ENCODE data around the gene THRA.

The THRA gene

DNA sequence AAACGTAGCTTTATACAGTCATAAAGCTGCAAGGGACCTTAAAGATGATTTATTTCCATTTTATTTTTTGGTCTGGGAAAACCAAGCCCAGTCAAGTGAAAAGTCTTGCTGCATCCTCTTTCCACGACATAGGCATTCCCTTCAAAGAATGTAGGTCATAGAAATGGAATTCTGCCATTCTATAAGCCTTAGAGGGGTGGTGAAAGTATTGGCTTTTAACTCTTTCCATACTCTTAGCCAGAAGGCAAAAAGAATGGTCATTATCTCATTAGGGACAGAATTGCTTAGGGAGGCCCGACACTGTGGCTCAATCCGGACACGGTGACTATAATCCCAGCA is 51.1 kb downstream of the THRA start:
- H3K27ac ChIP-seq (replicated peaks): peak overlapping the region; percentile 62
- no peak overlapping the region for H3K4me3 ChIP-seq (replicated peaks; ENCODE audit: insufficient read depth, low read length)
- no peaks in the 10 kb centered on the region for H3K27me3 ChIP-seq (ENCODE audit: insufficient read depth, poor library complexity, severe bottlenecking)
- DNase-seq (ENCODE audit: low read depth in 1 of 2, low spot score in 1 of 2): no peak
- TF ChIP-seq GABPA (IDR thresholded peaks at IDR 0.05; ENCODE audit: low read depth) (no peak), POLR2AphosphoS5 (IDR thresholded peaks at IDR 0.05; ENCODE audit: low read depth) (no peak), SPI1 (IDR thresholded peaks at IDR 0.05; ENCODE audit: borderline replicate concordance, low read depth) (no peak), CTCF (IDR thresholded peaks at IDR 0.05; ENCODE audit: insufficient read depth, low read length) (no peak)
- TF ChIP-seq, protein P1, sequence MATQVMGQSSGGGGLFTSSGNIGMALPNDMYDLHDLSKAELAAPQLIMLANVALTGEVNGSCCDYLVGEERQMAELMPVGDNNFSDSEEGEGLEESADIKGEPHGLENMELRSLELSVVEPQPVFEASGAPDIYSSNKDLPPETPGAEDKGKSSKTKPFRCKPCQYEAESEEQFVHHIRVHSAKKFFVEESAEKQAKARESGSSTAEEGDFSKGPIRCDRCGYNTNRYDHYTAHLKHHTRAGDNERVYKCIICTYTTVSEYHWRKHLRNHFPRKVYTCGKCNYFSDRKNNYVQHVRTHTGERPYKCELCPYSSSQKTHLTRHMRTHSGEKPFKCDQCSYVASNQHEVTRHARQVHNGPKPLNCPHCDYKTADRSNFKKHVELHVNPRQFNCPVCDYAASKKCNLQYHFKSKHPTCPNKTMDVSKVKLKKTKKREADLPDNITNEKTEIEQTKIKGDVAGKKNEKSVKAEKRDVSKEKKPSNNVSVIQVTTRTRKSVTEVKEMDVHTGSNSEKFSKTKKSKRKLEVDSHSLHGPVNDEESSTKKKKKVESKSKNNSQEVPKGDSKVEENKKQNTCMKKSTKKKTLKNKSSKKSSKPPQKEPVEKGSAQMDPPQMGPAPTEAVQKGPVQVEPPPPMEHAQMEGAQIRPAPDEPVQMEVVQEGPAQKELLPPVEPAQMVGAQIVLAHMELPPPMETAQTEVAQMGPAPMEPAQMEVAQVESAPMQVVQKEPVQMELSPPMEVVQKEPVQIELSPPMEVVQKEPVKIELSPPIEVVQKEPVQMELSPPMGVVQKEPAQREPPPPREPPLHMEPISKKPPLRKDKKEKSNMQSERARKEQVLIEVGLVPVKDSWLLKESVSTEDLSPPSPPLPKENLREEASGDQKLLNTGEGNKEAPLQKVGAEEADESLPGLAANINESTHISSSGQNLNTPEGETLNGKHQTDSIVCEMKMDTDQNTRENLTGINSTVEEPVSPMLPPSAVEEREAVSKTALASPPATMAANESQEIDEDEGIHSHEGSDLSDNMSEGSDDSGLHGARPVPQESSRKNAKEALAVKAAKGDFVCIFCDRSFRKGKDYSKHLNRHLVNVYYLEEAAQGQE (IDR thresholded peaks at IDR 0.05; ENCODE audit: insufficient replicate concordance, low read depth): no peak

DNA sequence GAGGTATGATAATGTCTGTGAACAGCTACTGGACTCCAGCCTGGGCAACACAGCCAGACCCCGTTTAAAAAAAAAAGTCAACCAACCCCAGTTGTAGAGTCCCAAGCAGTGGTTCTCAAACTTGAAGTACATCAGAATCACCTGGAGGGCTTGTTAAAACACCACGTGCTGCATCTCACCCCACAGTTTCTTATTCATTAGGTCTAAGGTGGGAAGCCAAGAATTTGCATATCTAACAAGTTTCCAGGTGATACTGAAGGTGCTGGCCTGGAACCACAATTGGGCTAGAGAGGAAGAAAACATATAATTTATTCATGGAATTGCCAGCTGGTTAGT is 52.3 kb downstream of the THRA start:
- Histone ChIP-seq H3K4me3 (replicated peaks; ENCODE audit: insufficient read depth, low read length) (no peak overlapping the region), H3K27me3 (ENCODE audit: insufficient read depth, poor library complexity, severe bottlenecking) (no peaks in the 10 kb centered on the region), H3K27ac (replicated peaks) (no peak overlapping the region)
- no peak for TF ChIP-seq CTCF (IDR thresholded peaks at IDR 0.05; ENCODE audit: insufficient read depth, low read length)
- no peak for TF ChIP-seq POLR2AphosphoS5 (IDR thresholded peaks at IDR 0.05; ENCODE audit: low read depth)
- TF ChIP-seq, protein P1 (IDR thresholded peaks at IDR 0.05; ENCODE audit: insufficient replicate concordance, low read depth): no peak
- no peak for TF ChIP-seq GABPA (IDR thresholded peaks at IDR 0.05; ENCODE audit: low read depth)
- no peak for TF ChIP-seq SPI1 (IDR thresholded peaks at IDR 0.05; ENCODE audit: borderline replicate concordance, low read depth)
- DNase-seq (ENCODE audit: low read depth in 1 of 2, low spot score in 1 of 2): no peak

DNA sequence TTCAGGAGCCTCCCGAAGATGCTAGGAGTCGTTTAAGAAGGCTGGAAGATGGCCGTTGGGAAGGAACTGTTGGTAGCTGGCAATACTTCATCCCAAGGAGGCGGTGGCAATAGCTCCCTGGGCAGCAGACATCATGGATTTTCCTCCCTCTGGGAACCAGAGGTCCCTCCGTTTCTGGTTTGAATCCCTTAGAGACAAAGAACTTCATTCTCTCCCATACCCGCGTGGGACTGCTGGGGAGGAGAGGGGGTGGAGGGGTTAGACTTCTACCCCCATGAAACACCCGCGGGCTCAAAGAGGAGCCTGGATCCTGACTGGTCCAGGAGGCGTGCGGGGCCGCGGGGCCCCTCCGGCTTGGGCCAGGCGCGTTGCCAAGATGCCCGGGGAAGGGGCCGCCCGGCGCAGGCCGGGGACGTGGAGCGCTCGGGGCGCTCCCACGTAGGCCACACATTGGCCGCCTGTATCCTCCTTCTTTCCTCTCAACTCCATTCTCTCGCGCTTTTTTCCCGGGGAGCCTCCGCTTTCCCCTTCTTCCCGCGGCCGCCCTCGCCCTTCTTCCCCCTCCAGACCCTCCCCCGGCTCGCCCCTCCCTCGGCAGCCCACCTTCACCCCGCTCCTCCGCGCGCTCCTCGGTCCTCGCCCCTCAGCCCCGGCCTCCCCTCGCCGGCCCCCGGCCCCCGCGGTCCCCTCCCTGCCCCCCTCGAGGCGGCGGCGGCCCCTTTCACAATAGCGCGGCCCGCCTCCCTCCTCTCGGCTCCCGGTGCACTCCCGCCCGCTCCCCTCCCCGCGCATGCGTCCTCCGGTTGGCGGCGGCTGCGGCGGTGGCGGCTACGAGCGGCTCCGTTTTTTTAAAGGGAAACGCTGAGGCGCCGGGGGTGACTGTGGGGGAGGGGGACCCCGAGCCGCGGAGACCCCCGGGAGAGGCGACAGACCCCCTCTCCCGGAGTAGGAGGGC is 58.7 kb downstream of the THRA start, which contains the start of gene MSL1:
Gene MSL1 (plus strand): TSS at position 791 of the 955 bp plus-strand sequence. CDS start 642 bp downstream, outside the sequence.
- peak in 1 of 2 experiments; percentile 81 for DNase-seq (ENCODE audit: low read depth in 1 of 2, low spot score in 1 of 2)
- Histone ChIP-seq H3K27ac (replicated peaks) (peak within 1 kb of the TSS; percentile 97), H3K27me3 (ENCODE audit: insufficient read depth, poor library complexity, severe bottlenecking) (no peaks in the 10 kb centered on the region), H3K4me3 (replicated peaks; ENCODE audit: insufficient read depth, low read length) (peak within 1 kb of the TSS; percentile 88)
- TF ChIP-seq POLR2AphosphoS5 (IDR thresholded peaks at IDR 0.05; ENCODE audit: low read depth): peak; percentile 46; the same call in 1 of the 2 replicates
- TF ChIP-seq CTCF (IDR thresholded peaks at IDR 0.05; ENCODE audit: insufficient read depth, low read length): no peak
